ENCODE results near the gene CMSS1. TPM values are rescaled to one million over a fixed set of nuclear protein-coding genes. Genes with fewer than 3 reads are reported as not detected.

The CMSS1 gene
- total RNA-seq, 1 donor from 2014 or later: 56.3 TPM

DNA sequence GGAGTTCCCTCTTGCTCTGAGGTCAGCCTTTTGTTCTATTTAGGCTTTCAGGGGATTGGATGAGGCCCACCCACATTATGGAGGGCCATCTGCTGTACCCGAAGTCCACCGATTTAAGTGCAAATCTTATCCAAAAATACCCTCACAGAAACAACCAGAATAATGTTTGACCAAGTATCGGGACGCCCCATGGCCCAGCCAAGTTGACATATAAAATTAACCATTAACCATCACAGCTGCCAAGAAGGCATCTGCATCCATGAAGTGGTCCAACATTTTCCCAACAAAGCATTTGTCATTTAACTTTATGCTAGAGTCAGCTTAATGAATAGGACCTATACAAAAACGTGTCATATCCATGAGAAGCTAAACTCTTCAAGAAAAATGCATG, 396.9 kb downstream of the CMSS1 start:
- H3K27ac ChIP-seq: no peak overlapping the region
- TF ChIP-seq EZH2 (IDR thresholded peaks at IDR 0.05) (no peak), EZH2phosphoT487 (IDR thresholded peaks at IDR 0.05) (no peak)
- TF ChIP-seq, protein P1, sequence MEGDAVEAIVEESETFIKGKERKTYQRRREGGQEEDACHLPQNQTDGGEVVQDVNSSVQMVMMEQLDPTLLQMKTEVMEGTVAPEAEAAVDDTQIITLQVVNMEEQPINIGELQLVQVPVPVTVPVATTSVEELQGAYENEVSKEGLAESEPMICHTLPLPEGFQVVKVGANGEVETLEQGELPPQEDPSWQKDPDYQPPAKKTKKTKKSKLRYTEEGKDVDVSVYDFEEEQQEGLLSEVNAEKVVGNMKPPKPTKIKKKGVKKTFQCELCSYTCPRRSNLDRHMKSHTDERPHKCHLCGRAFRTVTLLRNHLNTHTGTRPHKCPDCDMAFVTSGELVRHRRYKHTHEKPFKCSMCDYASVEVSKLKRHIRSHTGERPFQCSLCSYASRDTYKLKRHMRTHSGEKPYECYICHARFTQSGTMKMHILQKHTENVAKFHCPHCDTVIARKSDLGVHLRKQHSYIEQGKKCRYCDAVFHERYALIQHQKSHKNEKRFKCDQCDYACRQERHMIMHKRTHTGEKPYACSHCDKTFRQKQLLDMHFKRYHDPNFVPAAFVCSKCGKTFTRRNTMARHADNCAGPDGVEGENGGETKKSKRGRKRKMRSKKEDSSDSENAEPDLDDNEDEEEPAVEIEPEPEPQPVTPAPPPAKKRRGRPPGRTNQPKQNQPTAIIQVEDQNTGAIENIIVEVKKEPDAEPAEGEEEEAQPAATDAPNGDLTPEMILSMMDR (IDR thresholded peaks at IDR 0.05): no peak
- H3F3A ChIP-seq (ENCODE audit: low read depth): no peaks in the 10 kb centered on the region
- H3K36me3 ChIP-seq: no peaks in the 10 kb centered on the region
- H3K9ac ChIP-seq: no peak overlapping the region
- Mint-ChIP-seq H3K9me3 (peaks cover 8% of the 10 kb centered on the region), H3K4me3 (no peak overlapping the region), H3K36me3 (no peaks in the 10 kb centered on the region), H3K4me1 (peaks cover 17% of the 10 kb centered on the region), H3K27ac (no peak overlapping the region), H3K27me3 (ENCODE audit: insufficient read depth, low read depth) (no peaks in the 10 kb centered on the region)
- H3K4me3 ChIP-seq: no peak overlapping the region
- no peak overlapping the region for H3K4me2 ChIP-seq
- H4K20me1 ChIP-seq (ENCODE audit: low read depth): no peaks in the 10 kb centered on the region
- peaks cover 5% of the 10 kb centered on the region for H3K9me3 ChIP-seq (ENCODE audit: low read depth)
- no peak for DNase-seq (ENCODE audit: low spot score)
- H3K27me3 ChIP-seq: no peaks in the 10 kb centered on the region
- peaks cover 10% of the 10 kb centered on the region for H3K4me1 ChIP-seq
- H2AFZ ChIP-seq (replicated peaks): no peak overlapping the region
- H3K79me2 ChIP-seq (ENCODE audit: low read depth): no peaks in the 10 kb centered on the region

DNA sequence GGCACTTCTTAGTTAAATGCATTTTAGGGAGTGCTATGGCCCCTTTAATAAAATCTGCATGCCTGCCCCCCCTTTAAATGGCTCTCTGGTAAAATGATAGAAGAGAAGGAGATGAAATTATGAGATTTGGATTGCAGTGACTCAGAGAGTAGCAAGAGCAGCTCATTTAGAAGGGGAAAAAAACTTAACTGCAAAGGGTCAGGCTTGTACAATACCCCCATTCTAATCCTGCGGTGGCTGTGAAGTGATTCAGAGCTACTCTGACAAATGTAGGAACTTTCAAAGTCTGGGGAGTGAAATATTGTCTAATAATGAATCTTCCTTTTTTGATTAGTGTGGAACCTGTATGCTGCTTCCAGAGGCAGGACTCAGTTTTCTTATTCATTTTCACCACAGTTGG, 399.1 kb downstream of the CMSS1 start:
- Histone ChIP-seq H3K4me1 (no peaks in the 10 kb centered on the region), H4K20me1 (ENCODE audit: low read depth) (no peaks in the 10 kb centered on the region), H3K27me3 (no peaks in the 10 kb centered on the region), H2AFZ (replicated peaks) (no peak overlapping the region), H3K79me2 (ENCODE audit: low read depth) (no peaks in the 10 kb centered on the region), H3K27ac (no peak overlapping the region), H3K9ac (no peak overlapping the region), H3K4me3 (no peak overlapping the region), H3K4me2 (no peak overlapping the region), H3K9me3 (ENCODE audit: low read depth) (peaks cover 11% of the 10 kb centered on the region), H3K36me3 (no peaks in the 10 kb centered on the region), H3F3A (ENCODE audit: low read depth) (no peaks in the 10 kb centered on the region)
- Mint-ChIP-seq H3K36me3 (no peaks in the 10 kb centered on the region), H3K4me3 (no peak overlapping the region), H3K9me3 (peaks cover 14% of the 10 kb centered on the region), H3K4me1 (no peaks in the 10 kb centered on the region), H3K27ac (no peak overlapping the region), H3K27me3 (ENCODE audit: insufficient read depth, low read depth) (no peaks in the 10 kb centered on the region)
- DNase-seq (ENCODE audit: low spot score): no peak
- TF ChIP-seq EZH2 (IDR thresholded peaks at IDR 0.05) (no peak), EZH2phosphoT487 (IDR thresholded peaks at IDR 0.05) (no peak)
- TF ChIP-seq, protein P1 (IDR thresholded peaks at IDR 0.05): no peak

DNA sequence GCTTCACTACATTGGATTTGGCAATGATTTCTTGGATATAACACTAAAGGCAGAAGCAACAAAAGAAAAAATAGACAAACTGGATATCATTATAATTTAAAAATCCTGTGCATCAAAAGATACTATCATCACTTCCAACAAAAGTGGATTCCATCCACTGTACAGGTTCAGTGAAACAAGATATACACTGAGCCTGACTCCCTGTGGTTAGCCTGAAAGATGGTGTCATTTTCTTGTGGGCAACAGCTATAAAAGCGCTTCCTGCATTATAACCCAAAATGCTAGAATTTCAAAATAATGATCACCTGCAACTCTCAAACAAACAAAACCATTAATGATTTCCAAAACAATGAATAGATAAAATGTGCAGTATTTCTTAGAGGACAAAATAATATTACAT, 403.5 kb downstream of the CMSS1 start:
- Histone ChIP-seq H3K36me3 (no peaks in the 10 kb centered on the region), H3K9ac (no peak overlapping the region), H3K4me3 (no peak overlapping the region), H3K27ac (no peak overlapping the region), H3K9me3 (ENCODE audit: low read depth) (peaks cover 11% of the 10 kb centered on the region), H3K4me1 (no peaks in the 10 kb centered on the region), H3K79me2 (ENCODE audit: low read depth) (no peaks in the 10 kb centered on the region), H4K20me1 (ENCODE audit: low read depth) (no peaks in the 10 kb centered on the region), H3K27me3 (no peaks in the 10 kb centered on the region), H2AFZ (replicated peaks) (no peak overlapping the region), H3F3A (ENCODE audit: low read depth) (no peaks in the 10 kb centered on the region), H3K4me2 (no peak overlapping the region)
- DNase-seq (ENCODE audit: low spot score): no peak
- H3K4me1 Mint-ChIP-seq: no peaks in the 10 kb centered on the region
- no peaks in the 10 kb centered on the region for H3K27me3 Mint-ChIP-seq (ENCODE audit: insufficient read depth, low read depth)
- H3K4me3 Mint-ChIP-seq: no peak overlapping the region
- peaks cover 14% of the 10 kb centered on the region for H3K9me3 Mint-ChIP-seq
- no peak overlapping the region for H3K27ac Mint-ChIP-seq
- H3K36me3 Mint-ChIP-seq: no peaks in the 10 kb centered on the region
- no peak for TF ChIP-seq EZH2phosphoT487 (IDR thresholded peaks at IDR 0.05)
- TF ChIP-seq EZH2 (IDR thresholded peaks at IDR 0.05): no peak
- TF ChIP-seq, protein P1 (IDR thresholded peaks at IDR 0.05): no peak

Data from neural progenitor cell (in vitro differentiated cells).